GM18511 (cell line): ENCODE data around the gene SLC15A3.
A peak's percentile ranks its signal among the peaks of the same experiment; 100 is the strongest.

Source experiments
- ATAC-seq: cut with Tn5 transposase; IDR thresholded peaks from one replicate; pipeline ENCODE4 v1.9.1; 2021; ENCODE audit warnings: mild to moderate bottlenecking, moderate library complexity; ENCODE audit not compliant: unreplicated experiment

Gene SLC15A3

DNA sequence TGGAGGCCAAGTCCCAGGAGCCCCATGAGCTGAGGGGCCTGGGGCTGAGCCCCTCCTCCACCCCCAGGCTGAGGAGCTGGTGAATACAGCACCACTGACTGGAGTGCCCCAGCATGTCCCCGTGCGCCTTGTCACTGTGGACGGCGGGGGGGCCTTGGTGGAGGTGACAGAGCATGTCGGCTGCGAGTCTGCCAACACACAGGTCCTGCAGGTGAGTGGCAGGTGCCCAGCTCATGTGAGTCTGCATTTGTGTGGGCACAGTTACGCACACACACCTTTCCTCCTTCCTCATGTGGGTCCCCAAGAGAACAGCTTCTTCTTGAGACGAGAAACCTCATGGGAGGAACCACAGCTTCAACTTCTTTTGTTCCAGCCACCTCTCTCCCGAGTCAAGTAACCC lies 20.1 kb downstream of the SLC15A3 start:
- ATAC-seq, result no peak

DNA sequence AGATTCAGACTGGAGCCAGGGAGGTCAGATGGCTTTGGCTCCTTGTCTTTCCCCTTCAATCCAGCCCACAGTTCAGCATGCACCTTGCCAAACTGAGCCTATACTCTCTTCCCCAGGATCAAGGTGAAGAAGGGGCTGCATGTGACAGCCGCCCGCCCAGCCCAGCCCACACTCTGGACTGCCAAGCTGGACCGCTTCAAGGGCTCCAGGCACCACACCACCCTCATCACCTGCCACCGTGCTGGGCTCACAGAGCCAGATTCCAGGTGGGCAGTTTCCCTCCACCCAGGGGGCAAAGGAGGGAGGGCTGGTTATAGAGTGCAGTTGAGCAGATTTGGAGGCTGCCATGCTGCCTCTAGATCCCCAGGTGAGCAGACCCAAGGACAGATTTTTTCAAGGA lies 21.6 kb downstream of the SLC15A3 start:
- ATAC-seq, result no peak

DNA sequence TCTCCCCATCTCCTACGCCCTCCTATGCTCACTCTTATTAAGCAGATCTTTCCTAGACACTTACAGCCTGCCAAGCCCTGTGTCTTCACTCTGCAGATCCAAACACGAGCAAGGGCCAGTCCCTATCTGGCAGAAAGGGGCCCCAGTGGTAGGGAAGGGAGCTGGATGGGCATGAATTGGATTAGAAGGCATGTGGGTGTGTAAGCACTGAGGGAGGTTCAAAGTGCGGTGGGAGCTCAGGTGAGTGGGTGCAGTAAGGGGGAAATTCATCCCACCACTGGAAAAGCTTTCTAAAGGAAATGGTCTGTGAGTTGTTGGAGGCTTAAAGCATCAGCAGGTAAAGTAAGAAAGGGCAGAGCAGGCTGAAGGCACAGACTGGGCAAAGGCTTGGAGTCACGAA lies 22.2 kb downstream of the SLC15A3 start:
- ATAC-seq, result no peak

DNA sequence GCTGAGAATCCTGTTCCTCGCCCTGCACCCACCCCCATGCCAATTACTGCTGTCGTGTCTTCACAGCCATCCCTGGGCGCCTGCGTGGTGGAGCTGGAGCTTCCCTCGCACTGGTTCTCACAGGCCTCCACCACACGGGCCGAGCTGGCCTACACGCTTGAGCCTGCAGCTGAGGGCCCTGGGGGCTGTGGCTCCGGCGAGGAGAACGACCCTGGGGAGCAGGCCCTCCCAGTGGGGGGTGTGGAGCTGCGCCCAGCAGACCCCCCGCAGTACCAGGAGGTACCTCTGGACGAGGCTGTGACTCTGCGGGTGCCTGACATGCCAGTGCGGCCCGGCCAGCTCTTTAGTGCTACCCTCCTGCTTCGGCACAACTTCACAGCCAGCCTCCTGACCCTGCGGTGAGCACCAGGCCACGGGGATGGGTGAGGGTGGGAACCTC lies 23.4 kb downstream of the SLC15A3 start:
- no peak for ATAC-seq

- ATAC-seq, result no peak
Measured at GRCh38 chr11:60927600-60927999, 24.4 kb downstream of the SLC15A3 start.

GRCh38 chr11:60927061-60927592 lies 24.8 kb downstream of the SLC15A3 start:
- no peak for ATAC-seq

GRCh38 chr11:60926500-60926899 lies 25.5 kb downstream of the SLC15A3 start:
- ATAC-seq, result no peak

DNA sequence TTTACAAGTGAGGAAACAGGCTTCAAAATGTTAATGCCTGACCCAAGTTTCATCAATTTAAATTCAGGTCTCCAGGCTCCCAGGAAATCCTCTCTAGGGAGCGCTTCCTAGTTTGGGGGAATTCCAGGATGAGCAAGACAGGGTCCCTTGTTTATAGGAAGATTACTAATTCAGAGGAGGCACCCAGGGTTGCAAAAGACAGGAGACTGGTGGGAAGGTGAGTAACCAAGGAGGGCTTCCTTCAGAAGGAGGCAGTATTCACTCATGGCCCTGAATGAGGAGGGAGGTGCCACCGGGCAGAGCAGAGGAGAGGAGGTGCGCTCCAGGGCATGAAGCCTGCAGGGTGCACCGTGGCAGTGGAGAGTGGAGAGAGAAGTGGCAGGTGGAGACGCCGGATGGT lies 26.1 kb downstream of the SLC15A3 start:
- ATAC-seq, result no peak

DNA sequence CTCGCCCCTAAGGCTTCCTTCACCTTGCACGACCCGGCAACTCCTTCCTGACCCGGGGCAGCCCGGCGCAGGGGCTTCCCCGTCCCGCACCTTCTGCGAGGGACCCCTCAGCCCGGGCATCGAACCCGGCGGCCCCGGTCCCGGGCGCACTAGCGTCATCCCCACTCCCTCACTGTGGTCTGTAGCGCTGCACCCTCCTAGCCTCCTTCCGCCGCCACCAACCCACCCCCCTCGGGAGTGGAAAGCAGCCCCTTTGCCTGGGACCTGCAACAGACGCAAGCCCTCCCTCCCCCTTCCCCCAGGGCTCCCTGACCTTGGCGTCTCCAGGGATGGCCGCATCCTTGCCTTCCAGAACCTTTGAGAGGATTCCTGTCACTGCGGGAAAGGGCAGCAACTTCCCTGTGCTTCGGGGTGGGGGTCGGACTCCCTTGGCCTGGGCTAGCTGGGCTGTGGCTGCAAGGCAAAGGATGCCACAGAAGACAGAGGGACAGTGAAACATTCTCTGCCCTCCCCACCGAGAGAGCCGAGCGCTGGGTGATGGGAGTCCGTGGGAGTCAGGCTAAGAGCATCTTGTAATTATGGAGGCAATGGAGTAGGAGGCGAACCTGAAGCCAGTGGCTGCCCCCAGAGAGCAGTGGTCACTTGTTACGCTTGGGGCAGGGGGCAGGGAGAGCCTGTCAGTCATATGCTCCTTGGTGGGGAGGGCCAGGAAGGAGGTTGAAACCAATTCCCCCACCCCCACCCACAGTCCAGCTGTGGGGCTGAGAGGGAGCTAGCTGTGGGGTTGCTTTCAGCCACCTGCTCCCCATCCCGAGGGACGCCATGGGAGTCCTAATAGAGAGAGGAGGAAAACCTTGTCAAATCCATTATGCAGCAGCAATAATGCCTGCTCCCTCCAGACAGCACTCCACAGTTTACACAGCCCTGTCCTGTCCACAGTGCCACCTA lies 26.8 kb downstream of the SLC15A3 start:
- peak; percentile 31 for ATAC-seq

GRCh38 chr11:60924110-60924905 lies 27.7 kb downstream of the SLC15A3 start, which contains the start of gene TMEM132A:
Gene TMEM132A, plus strand, starts transcription at chr11:60924460. Its CDS starts 174 bp downstream, at chr11:60924634.
- ATAC-seq, result peak; percentile 58

- no peak for ATAC-seq
Measured at GRCh38 chr11:60923800-60924109, 28.2 kb downstream of the SLC15A3 start.

DNA sequence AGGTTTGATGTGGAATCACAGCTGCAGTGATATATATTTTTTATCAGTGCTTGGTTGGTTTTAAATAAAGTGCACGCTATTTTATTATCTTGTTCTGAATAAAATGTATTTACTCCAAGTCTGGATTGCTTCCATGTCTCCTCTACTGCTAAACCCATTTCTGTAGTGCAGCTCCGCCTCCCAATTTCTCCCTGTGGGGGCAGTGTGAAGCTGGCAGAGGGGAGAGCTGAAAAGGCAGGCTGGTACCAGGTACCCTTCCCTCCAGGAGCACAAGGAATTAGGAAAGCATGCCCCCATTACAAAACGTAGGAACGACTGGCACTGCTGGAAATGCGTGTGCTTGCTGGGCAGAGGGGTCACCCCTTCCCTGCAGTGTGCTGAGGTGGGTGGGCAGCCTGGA lies 28.6 kb downstream of the SLC15A3 start:
- no peak for ATAC-seq

GRCh38 chr11:60922906-60923305 lies 29.1 kb downstream of the SLC15A3 start:
- ATAC-seq, result no peak

DNA sequence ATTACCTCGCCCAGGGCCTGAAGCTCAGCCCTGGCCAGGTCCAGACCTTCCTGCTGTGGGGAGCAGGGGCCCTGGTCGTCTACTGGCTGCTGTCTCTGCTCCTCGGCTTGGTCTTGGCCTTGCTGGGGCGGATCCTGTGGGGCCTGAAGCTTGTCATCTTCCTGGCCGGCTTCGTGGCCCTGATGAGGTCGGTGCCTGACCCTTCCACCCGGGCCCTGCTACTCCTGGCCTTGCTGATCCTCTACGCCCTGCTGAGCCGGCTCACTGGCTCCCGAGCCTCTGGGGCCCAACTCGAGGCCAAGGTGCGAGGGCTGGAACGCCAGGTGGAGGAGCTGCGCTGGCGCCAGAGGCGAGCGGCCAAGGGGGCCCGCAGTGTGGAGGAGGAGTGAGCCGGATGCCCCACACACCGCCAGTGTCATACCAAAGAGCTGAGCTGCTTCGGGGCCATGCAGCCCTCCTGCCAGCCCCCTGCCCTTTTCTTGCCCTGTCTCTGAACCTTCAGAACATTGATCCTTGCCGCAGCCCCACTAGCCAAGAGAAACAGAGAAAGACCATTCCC lies 30.1 kb downstream of the SLC15A3 start:
- no peak for ATAC-seq

DNA sequence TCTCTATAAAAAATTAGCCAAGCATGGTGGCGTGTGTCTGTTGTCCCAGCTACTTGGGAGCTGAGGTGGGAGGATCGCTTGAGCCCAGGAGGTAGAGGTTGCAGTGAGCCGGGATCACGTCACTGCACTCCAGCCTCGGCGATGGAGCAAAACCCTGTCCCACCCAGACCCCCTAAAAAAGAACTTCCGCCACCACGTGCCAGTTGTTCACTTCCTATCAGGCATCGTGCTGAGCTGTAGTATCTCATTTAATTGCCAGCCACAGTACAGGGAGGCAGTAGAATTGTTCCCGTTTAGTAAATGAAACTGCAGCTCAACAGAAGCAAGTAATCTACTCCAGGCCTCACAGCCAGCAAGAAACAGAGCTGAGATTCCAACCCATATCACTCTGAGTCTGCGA lies 30.7 kb downstream of the SLC15A3 start:
- no peak for ATAC-seq

DNA sequence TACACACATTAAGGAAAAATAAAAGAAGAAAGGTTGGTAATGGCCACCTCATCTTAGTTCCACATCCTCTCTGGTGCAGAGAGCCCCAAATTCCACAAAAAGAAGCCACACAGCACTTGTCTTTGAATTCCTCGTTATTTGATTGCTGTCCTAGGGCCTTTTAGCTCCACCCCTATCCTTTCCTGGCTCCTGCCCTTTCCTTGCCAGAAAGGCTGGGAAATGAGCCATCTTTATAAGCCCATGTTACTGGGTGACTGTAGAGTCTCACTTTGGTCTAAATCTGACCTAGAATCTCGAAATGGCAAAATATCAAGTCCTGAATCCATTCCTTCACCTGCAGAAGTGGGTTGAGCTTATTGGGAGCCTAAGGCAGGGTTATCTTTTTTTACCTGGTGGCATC lies 32.0 kb downstream of the SLC15A3 start:
- no peak for ATAC-seq

- ATAC-seq, result no peak
Measured at GRCh38 chr11:60919320-60919719, 32.7 kb downstream of the SLC15A3 start.

GRCh38 chr11:60918939-60919265 lies 33.1 kb downstream of the SLC15A3 start:
- no peak for ATAC-seq

DNA sequence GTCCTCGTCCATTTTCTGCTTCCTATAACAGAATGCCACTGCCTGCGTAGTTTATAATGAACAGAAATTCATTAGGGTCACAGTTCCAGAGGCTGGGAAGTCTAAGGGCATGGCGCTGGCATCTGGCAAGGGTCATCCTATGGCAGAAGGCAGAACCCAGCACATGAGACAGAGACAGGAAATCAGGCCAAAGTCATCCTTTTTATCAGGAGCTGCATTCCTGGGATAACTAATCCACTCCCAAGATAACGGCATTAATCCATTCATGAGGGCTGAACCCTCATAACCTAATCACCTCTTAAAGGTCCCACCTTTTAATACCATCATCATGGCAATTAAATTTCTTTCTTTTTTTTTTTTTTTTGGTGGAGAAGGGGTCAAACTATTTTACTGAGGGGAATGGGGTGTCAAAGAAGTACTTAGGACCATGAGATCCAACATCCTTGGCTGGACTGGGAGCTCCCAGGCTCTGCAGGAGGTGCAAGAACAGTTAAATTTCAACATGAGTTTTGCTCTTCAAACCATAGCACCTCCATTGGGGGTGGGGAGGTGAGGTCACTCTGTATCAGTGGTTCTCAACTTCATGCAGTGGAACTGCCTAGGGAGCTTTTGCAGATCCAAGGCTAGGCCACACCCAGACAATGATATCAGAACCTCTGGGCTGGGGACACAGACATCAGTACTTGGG lies 33.6 kb downstream of the SLC15A3 start:
- ATAC-seq, result no peak

GRCh38 chr11:60917267-60917666 lies 34.7 kb downstream of the SLC15A3 start:
- no peak for ATAC-seq

- ATAC-seq, result no peak
Measured at GRCh38 chr11:60916669-60917206, 35.2 kb downstream of the SLC15A3 start.
